Panc1 (cell line): ENCODE results near the gene FAF1. TPM values are rescaled to one million over a fixed set of nuclear protein-coding genes. Genes with fewer than 3 reads are reported as not detected.

Experiments
- ATAC-seq: fragments of 200-7000 bp; cut with Tn5 transposase; 2 replicates; pipeline ENCODE4 v1.9.1; 2020; ENCODE audit warnings: mild to moderate bottlenecking, moderate library complexity
- BruUV-seq: library from RNA; stranded (reverse); fragments of 400-500 nt; replicated peaks from 2 replicates; lab custom pipeline; 2021; lab: Mats Ljungman, UMichigan
- CTCF ChIA-PET: fragments of 300-600 bp; sonication (Branson Sonifier 250); formaldehyde crosslinking; loops from one replicate; lab custom pipeline; 2022; ENCODE audit warnings: antibody characterized with exemption; lab: Charles Lee
- POLR2A ChIA-PET: fragments of 300-600 bp; sonication (Branson Sonifier 250); formaldehyde crosslinking; loops from one replicate; lab custom pipeline; 2022; ENCODE audit warnings: antibody characterized with exemption; lab: Charles Lee
- DNase-seq: peaks from one replicate; pipeline ENCODE4 v3.0.0-alpha.2; 2010; ENCODE audit warnings: low read depth, low spot score
- H3K27ac ChIP-seq: 2 replicates; pipeline ENCODE4 v1.5.1; 2011; ENCODE audit warnings: mild to moderate bottlenecking, low read length, inconsistent platforms
- H3K27me3 ChIP-seq: fragments of 200-500 bp; sonication (Bioruptor generic); 2 replicates; pipeline ENCODE4 v1.6.0; 2014; ENCODE audit warnings: low read length, inconsistent platforms; ENCODE audit not compliant: control insufficient read depth, insufficient read depth
- H3K36me3 ChIP-seq: fragments of 200-500 bp; sonication (Bioruptor generic); 2 replicates; pipeline ENCODE4 v1.5.1; 2014; ENCODE audit warnings: inconsistent platforms, mild to moderate bottlenecking, low read length, moderate library complexity; ENCODE audit not compliant: control insufficient read depth, insufficient read depth
- H3K4me1 ChIP-seq: 2 replicates; pipeline ENCODE4 v1.5.1; 2011; ENCODE audit warnings: inconsistent platforms, mild to moderate bottlenecking, low read length, moderate library complexity; ENCODE audit not compliant: control insufficient read depth, insufficient read depth
- H3K4me3 ChIP-seq, 2 experiments: 2 replicates each; pipeline ENCODE4 v1.5.1; 2011 to 2012; ENCODE audit warnings: low read depth in 2 of 2, low read length in 2 of 2, mild to moderate bottlenecking in 2 of 2, inconsistent platforms in 1 of 2, moderate library complexity in 1 of 2
- H3K9me3 ChIP-seq: fragments of 200-500 bp; sonication (Bioruptor generic); 2 replicates; pipeline ENCODE4 v1.5.1; 2014; ENCODE audit warnings: low read depth, mild to moderate bottlenecking, inconsistent platforms, low read length, moderate library complexity; ENCODE audit not compliant: control insufficient read depth, insufficient read depth
- CTCF ChIP-seq: fragments of 450-650 bp; IDR thresholded peaks from 2 replicates; pipeline ENCODE4 v1.5.1; 2017; ENCODE audit warnings: mild to moderate bottlenecking
- POLR2AphosphoS5 ChIP-seq: IDR thresholded peaks from 2 replicates; pipeline ENCODE4 v1.6.1; 2012; ENCODE audit warnings: mild to moderate bottlenecking, low read depth, low read length, moderate library complexity
- SIN3A ChIP-seq: IDR thresholded peaks from 2 replicates; pipeline ENCODE4 v1.6.1; 2012; ENCODE audit warnings: low read depth, mild to moderate bottlenecking, low read length, moderate library complexity, borderline replicate concordance; ENCODE audit not compliant: insufficient read depth
- TCF7L2 ChIP-seq: IDR thresholded peaks from 2 replicates; pipeline ENCODE4 v1.6.1; 2011; ENCODE audit warnings: mild to moderate bottlenecking, low read depth, low read length, inconsistent platforms
- in situ Hi-C: cut with HindIII; loops from 2 replicates; pipeline ENCODE4 v1.10.0; 2016; ENCODE audit warnings: low sequenced_read_pairs, low pct_unique_long_range_greater_than_20kb
- intact Hi-C: fragments of 100-400 bp; cut with micrococcal nuclease; formaldehyde crosslinking; loops from one replicate; pipeline ENCODE4 v1.10.0; 2022; ENCODE audit not compliant: unreplicated experiment
- total RNA-seq: library from RNA; stranded (reverse); gene quantifications from one replicate; pipeline ENCODE4 v1.2.1, GENCODE V29; 2021; ENCODE audit not compliant: unreplicated experiment
- TF ChIP-seq, protein P1 (sequence below), 2 experiments: IDR thresholded peaks; 2 replicates each; pipeline ENCODE4 v1.6.1; 2011 to 2012; ENCODE audit warnings: low read depth in 2 of 2, control low read depth in 1 of 2, low read length in 1 of 2, mild to moderate bottlenecking in 1 of 2, moderate library complexity in 1 of 2; ENCODE audit not compliant: insufficient read depth in 1 of 2

FAF1 gene
- total RNA-seq, 1 experiment from 2014 or later, result 101 TPM

GRCh38 chr1:50450861-50451653 lies 509.0 kb downstream of the FAF1 start:
- no peak for ATAC-seq
- no peaks in the 10 kb centered on the region for H3K4me1 ChIP-seq
- intact Hi-C loops, result no loop called here
- in situ Hi-C loops, result no loop called here
- H3K4me3 ChIP-seq, result no peak overlapping the region
- BruUV-seq, result no TSS peak
- TF ChIP-seq CTCF (no peak), SIN3A (no peak), TCF7L2 (no peak), POLR2AphosphoS5 (no peak)
- TF ChIP-seq, protein P1, sequence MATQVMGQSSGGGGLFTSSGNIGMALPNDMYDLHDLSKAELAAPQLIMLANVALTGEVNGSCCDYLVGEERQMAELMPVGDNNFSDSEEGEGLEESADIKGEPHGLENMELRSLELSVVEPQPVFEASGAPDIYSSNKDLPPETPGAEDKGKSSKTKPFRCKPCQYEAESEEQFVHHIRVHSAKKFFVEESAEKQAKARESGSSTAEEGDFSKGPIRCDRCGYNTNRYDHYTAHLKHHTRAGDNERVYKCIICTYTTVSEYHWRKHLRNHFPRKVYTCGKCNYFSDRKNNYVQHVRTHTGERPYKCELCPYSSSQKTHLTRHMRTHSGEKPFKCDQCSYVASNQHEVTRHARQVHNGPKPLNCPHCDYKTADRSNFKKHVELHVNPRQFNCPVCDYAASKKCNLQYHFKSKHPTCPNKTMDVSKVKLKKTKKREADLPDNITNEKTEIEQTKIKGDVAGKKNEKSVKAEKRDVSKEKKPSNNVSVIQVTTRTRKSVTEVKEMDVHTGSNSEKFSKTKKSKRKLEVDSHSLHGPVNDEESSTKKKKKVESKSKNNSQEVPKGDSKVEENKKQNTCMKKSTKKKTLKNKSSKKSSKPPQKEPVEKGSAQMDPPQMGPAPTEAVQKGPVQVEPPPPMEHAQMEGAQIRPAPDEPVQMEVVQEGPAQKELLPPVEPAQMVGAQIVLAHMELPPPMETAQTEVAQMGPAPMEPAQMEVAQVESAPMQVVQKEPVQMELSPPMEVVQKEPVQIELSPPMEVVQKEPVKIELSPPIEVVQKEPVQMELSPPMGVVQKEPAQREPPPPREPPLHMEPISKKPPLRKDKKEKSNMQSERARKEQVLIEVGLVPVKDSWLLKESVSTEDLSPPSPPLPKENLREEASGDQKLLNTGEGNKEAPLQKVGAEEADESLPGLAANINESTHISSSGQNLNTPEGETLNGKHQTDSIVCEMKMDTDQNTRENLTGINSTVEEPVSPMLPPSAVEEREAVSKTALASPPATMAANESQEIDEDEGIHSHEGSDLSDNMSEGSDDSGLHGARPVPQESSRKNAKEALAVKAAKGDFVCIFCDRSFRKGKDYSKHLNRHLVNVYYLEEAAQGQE (IDR thresholded peaks at IDR 0.05; ENCODE audit: insufficient read depth in 1 of 2, low read depth in 2 of 2, low read length in 1 of 2), result no peak
- ChIA-PET POLR2A (no interaction called here), CTCF (no interaction called here)
- H3K27ac ChIP-seq, result no peak overlapping the region
- no peaks in the 10 kb centered on the region for H3K36me3 ChIP-seq
- DNase-seq, result no peak
- no peaks in the 10 kb centered on the region for H3K9me3 ChIP-seq
- H3K27me3 ChIP-seq, result no peaks in the 10 kb centered on the region

GRCh38 chr1:50447961-50448360 lies 512.1 kb downstream of the FAF1 start:
- in situ Hi-C loops (no loop called here), intact Hi-C loops (no loop called here)
- Histone ChIP-seq H3K4me1 (no peaks in the 10 kb centered on the region), H3K27me3 (no peaks in the 10 kb centered on the region), H3K36me3 (no peaks in the 10 kb centered on the region), H3K27ac (no peak overlapping the region), H3K4me3 (no peak overlapping the region), H3K9me3 (no peaks in the 10 kb centered on the region)
- TF ChIP-seq TCF7L2, result no peak
- no peak for TF ChIP-seq CTCF
- no peak for TF ChIP-seq SIN3A
- TF ChIP-seq POLR2AphosphoS5, result no peak
- TF ChIP-seq, protein P1 (IDR thresholded peaks at IDR 0.05; ENCODE audit: insufficient read depth in 1 of 2, low read depth in 2 of 2, low read length in 1 of 2), result no peak
- BruUV-seq, result no TSS peak
- ChIA-PET POLR2A (no interaction called here), CTCF (no interaction called here)
- DNase-seq (no peak), ATAC-seq (no peak)
